Activated CD8-positive, alpha-beta memory T cell treated with anti-CD3 and anti-CD28 coated beads, Interleukin-2, amount 50 U/mL, for 4 hours (primary cell): ENCODE results near the gene SLC28A1.
"Not testable (repeated sequence)": the region's sequence is repeated elsewhere in the genome, so short reads cannot be mapped to it uniquely, and the experiment has no call there.

Source experiments
- DNase-seq: peaks from one replicate; pipeline ENCODE4 v3.0.0-alpha.2; 2020

Gene SLC28A1

DNA sequence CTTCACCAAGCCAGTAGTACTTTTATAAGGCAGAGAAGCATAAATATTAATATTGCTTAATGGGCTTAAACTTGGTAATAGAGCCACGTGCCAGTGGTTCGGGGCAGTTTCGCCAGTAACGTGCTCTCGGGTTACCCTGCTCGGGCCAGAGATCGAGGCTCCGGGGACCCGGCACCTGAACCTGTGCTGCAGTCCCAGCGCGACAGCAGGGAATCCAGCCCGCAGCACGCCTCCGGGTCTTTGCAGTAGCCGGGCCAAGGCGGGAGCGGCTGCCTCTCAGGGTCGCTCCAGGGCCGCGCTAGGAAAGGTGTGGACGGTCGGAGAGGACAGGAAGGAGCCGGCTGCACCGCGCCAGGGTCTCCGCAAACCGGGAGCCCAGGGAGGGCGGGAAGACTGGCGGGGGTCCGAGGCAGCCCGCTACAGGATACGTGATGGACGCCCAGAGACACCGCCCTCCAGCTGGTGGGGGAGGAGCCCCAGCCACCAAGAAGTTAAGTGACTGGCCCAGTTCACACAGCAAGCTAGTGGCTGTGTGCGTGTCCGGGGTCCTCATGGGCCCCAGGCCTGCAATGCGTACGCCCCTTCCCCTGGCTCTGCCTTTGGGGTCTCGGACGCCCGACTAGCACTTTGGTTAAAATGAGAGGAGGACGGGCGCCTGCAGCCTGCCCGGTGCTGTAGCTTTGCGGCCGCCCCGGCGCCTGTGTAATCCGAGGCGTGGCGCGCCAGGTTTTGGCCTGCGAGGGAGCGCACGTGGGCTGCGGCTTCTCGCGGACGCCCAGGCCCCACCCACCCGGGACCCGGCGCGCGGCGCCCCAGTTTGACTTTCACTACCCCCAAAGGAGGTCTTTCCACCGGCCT lies 96.0 kb downstream of the SLC28A1 start:
- DNase-seq = peak; percentile 85

DNA sequence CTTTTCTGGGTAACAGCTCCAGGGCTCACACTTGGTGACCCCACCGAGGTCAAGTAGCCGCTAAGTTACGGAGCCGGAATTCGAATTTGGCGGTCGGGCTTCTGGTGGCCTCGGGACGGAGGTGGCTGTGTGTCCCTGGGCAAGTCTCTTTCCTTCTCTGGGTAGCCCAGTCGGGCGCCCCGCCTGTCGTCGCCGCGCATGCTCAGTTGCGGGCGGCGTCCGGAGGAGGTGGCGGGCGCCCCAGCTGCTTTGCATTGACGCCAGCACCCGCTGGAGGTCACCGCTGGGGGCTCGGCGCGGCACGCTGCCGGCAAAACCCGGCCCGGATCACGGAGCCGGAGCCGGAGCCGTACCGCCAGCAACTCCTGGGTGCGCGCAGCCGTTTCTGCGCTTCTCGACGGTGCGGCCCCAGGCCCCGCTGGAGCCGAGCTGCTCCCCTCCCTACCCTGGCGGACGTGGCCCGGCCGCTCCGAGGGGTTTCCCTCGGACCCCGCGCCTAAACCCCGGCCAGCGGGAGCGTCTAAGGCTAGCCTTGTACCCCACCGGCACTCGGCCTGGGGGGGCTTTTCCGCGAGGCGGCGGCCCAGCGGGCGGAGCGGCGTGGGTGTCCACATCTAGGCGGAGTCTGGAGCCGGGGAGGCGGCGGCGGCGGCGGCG lies 96.7 kb downstream of the SLC28A1 start:
- peak; percentile 96 for DNase-seq

DNA sequence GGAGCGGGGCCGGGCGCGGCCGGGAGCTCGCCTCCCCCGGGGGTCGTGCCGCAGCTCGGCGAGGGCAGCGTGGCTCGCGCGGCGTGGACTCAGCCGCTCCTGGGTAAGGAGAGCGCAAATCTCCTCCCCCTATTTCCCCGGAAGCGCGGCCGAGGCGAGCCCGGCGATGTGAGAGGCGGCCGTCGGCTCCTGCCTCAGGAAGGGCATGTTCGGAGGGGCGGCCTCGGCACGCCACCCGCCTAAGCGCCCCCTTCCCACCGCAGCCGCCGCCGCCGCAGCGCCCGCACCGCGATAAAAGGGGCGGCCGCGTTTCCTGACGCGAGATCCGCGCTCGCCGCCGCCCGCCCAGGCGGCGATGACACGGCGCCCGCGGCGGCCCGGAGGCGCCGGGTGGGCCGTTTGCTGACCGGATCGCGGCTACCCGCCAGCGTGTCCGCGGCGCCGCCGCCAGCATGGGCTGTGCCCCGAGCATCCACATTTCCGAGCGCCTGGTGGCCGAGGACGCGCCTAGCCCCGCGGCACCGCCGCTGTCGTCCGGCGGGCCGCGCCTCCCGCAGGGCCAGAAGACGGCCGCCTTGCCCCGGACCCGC lies 97.3 kb downstream of the SLC28A1 start, which contains the start of gene PDE8A:
Gene PDE8A, plus strand, starts transcription at position 146 of the 590 bp plus-strand sequence. Its CDS starts 307 bp downstream, at position 453.
- no peak for DNase-seq

DNA sequence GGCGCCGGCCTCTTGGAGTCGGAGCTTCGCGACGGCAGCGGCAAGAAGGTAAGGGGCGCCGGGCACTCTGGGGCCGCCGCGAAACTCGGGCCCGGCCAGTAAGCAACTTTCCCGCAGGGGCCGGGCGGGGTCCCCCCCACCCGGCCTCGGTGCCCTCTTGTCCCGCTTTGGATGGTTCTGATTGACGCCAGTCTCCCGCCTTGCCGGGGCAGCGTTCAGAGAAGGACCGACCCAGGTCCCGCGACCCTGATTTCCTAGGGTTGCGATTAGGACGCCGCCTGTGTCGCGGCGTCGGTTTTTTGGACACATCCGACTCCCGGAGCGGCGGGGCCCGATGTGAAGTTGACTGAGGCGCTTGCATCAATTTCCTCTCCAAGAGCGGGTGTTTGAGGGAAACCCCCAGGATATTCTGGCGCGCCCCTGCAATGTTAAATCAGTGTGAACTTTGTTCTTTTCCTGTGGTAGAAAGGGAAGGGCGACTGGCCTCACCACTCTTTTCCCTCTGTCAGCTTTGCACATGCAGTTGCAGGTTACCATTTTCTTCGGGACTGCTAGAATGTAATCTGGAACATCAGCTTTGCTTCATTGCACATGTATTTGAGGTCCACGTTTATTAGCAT lies 97.9 kb downstream of the SLC28A1 start:
- DNase-seq = peak; percentile 47

DNA sequence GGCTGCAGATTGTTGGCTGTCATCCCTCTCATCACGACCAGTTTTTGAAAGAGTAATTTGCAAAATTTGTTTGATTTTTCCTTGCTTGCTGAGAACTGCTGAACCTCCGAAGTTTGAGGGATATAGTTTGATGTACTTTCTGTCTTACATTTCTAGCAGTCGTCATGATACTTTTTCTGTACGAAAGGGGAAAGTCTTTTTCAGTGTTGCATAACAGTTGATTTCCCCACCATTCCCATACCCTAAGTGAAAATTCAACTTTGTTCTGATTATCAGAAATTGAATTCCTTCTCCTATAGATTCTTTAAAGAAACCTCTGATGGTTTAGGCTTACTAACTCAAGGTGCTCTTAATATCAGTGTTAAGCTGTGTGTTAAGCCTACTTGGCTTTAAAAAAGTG lies 98.8 kb downstream of the SLC28A1 start:
- DNase-seq = no peak

DNA sequence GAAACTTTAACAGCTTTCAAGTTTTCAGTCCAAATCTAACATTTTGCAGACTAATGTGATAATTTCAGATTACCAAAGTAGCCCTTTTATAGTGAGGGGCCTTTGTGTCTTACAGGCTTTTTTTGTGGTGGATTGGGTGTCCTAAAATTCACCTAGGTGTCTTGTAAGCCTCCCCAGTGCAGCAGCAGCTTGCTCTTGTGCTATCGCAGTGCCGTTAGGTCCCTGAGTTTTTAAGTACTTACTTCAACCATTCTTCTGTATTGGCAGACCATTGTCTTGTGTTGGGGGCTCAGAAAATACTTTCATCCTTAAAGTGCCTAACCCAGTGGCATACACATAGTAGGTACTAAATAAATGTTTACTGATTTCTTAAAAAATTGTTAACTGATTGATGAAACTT lies 99.2 kb downstream of the SLC28A1 start:
- no peak for DNase-seq

DNA sequence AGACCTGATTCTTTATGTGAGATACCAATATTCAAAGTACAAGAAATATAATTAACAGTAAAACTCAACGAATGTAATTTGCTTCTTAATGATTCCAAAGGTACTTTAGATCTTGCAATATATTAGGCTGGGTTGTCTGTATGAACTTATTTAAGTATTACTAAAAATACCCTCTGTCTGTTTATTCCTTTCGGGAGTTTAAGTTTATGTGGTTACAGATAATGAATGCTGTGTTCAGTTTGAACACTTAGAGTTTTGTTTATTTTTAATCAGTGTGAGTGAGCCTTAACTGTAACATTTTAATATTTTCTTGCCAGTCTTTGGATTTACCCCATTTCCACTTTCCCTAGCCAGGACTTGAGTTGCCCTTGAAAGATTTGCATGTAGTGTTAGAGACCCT lies 100.7 kb downstream of the SLC28A1 start:
- DNase-seq = no peak

DNA sequence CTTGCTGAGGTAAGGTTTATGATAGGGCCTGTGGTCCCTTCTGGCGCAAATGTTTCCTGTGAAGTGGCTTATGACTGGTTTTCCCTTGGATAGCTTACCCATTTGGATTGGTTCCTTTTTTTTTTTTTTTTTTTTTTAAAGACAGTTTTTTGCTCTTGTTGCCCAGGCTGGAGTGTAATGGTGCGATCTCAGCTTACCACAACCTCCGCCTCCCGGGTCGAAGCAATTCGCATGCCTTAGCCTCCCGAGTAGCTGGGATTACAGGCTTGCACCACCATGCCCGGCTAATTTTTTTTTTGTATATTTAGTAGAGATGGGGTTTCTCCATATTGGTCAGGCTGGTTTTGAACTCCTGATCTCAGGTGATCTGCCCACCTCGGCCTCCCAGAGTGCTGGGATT lies 102.9 kb downstream of the SLC28A1 start:
- DNase-seq = not testable (repeated sequence)

DNA sequence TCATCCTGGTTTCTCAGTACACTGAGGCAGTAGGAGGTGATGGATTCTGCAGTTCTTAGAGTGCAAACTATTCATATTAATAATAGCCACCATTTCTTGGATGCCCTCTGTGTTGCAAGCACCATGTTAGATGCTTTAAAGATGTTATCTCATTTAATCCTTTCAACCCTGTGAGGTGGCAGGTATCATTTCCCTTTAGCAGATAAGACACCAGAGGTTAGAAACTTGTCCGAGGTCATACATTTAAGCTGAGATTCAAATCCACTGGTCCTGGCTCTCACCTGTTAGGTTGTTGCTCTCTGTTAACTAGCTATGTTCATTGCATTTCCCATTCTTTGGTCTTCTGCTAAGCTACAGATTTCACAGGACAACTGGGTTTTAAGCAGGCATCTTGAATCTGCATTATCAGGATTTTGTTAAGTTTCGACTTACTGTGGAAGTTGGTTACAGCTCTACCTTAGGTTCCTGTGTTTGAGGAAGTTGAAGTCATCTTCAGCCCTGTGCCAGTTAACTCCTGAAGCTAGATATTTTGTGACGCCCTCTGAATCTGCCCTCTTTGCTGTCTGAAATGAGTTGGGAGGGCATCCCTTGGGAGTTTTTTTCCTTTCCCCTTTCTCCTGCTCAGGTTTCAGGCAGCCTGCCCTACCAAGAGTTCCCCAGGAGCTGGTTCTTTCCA lies 103.6 kb downstream of the SLC28A1 start:
- no peak for DNase-seq

DNA sequence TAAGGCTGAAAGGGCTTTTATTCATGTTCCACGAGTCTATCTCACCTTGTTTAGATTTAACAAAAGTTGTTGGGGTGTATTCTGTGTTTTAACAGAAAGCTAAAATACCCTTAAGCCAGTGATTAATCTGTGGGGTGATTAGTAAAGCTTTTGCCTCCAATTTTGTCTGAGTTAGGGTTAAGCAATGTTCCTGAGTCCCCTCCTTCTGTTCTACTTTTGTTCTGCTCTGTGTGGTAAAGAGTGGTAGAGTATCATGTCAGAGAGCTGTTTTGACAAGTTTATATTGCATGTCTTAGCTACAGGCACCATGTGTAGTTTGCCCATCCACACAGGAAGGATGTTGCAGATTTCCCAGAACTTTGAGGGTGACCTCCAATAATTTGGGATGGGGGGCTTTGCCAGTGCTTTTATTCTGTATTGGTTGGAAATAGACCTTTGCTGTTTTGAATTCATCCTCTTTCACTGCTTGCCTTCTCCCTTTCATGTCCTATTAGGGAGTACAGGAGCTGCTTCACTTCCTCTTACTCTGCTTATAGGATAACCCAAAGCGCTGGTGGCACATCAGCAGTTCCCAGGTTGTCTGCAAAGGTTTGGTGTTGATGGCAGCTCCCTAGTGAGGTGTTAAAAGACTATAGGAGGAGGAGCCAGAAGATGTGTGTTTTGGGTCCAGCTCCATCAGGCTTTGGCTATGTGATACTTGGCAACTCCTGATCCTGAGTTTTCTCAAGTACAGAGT lies 104.6 kb downstream of the SLC28A1 start:
- no peak for DNase-seq

DNA sequence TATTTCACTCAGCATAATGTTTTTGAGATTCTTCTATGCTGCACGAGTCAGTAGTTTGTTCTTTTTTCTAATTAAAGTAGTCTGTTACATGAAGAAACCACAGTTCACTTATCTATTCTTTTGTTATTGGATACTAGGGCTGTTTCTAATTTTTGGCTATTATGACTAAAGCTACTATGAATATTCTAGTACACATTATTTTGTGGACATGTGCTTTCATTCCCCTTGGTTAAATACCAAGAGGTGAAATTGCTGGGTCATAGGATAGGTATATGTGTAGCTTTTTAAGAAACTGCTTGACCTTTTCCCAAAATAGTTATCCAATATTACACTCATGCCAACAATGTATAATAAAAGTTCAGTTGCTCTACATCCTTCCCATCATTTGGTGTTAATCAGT lies 106.0 kb downstream of the SLC28A1 start:
- no peak for DNase-seq

DNA sequence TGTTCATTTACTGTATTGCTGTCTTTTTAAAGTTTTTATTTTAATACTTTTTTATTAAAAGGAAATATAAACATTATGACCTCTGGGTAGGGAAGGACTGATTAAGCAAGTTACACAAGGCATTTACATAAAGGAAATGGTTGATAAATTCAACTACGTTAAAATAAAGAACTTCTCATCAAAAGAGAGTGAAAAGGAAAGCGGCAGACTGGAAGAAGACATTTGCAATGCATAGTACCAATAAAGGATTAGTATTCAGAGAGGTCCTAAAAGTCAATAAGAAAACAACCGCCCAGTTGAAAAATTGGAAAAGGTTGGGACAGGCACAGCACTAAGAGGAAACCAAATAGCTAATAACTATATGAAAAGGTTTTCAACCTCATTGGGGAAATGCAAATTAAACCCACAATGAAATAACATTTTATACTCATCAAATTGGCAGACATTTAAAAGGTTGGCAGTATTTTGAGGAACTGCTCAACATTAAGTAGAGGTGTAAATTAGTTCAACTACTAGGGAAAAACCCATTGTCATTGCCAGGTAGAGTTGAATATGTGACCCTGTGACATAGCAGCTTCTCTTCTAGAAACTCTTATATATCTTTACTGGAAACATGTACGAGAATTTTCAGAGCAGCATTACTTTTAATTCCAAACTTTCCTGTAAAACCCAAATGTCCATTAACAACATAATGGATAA lies 106.7 kb downstream of the SLC28A1 start:
- no peak for DNase-seq

DNA sequence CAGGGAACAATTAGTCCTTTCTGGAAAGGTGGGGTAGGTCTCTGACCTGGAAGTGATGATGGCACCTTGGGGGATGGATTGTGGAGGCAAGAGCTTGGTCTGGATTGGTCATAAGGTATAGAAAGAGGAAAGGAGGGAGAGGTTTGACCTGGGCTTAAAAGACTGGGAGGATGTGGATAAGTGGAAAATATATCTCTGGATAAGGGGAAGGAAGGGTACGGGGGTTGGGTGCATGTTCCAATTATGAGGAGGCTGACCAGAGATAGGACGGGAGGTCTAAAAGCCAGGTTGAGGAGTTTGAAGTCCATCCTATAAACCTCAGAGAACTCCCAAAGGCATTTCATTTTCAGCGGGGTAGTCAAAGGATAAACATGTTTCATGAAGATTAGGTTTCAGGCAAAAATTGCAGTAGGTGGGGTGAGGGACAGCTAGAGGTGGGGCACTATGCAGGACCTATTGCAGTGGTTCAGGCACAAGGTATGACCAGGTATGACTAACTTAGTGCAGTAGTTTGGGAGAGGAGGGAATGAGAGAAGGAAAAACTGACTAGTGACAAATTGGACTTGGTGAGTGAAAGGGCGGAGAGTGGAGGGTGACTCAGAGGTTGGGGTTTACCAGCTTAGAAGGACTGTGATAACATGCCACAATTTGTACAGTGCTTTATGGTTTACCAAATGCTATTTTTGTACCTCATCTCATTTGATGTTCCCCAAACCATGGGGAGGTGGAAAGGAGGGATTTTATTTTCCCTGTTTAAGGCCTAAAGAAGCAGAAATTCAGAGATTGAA lies 107.9 kb downstream of the SLC28A1 start:
- peak; percentile 40 for DNase-seq
